HepG2 (cell line): ENCODE measurements around the gene SULT1B1. TPM values are rescaled to one million over a fixed set of nuclear protein-coding genes. Genes with fewer than 3 reads are reported as not detected.

Experiments
- ATAC-seq: fragments of 200-7000 bp; cut with Tn5 transposase; 3 replicates; pipeline ENCODE4 v1.9.1; 2020; ENCODE audit warnings: mild to moderate bottlenecking, moderate library complexity
- BruUV-seq: library from RNA; stranded (reverse); fragments of 400-500 nt; replicated peaks from 2 replicates; lab custom pipeline; 2021; lab: Mats Ljungman, UMichigan
- CTCF ChIA-PET: fragments of 300-600 bp; formaldehyde crosslinking; extraction: SDS; loops from one replicate; lab custom pipeline; 2021; ENCODE audit warnings: low total read pairs, inconsistent platforms, low intra/inter-chr PET ratio; lab: Yijun Ruan, JAX
- POLR2A ChIA-PET: fragments of 350-600 bp; sonication (Branson Sonifier 250); formaldehyde crosslinking; loops from one replicate; lab custom pipeline; 2020; ENCODE audit warnings: antibody characterized with exemption, inconsistent platforms; lab: Yijun Ruan, JAX
- DNase-seq: peaks from one replicate; pipeline ENCODE4 v3.0.0-alpha.2; 2015; ENCODE audit warnings: low spot score
- FAIRE-seq: peaks from 3 replicates; lab custom pipeline; 2011; peaks lifted over from hg19 to GRCh38; lab: Jason Lieb, UNC
- H2AFZ ChIP-seq: one replicate; pipeline ENCODE4 v1.6.1; 2011; ENCODE audit warnings: low read length, inconsistent platforms
- H3K27ac ChIP-seq: fragments of 300-600 bp; 3 replicates; pipeline ENCODE4 v1.8.0; 2011; ENCODE audit warnings: mixed run types, mild to moderate bottlenecking, mixed read lengths, low read length, inconsistent platforms; ENCODE audit not compliant: insufficient read depth; ENCODE audit errors: extremely low read length
- H3K27me3 ChIP-seq, 2 experiments: fragments of 200-600 bp in 1 of 2; 2 replicates in 1 of 2; 3 replicates in 1 of 2; pipeline versions ENCODE4 v1.6.0 to v1.8.0; 2011; ENCODE audit warnings: low read length in 2 of 2, mild to moderate bottlenecking in 2 of 2, moderate library complexity in 2 of 2, inconsistent platforms in 1 of 2; ENCODE audit not compliant: insufficient read depth in 2 of 2, control insufficient read depth in 1 of 2
- H3K36me3 ChIP-seq, 2 experiments: fragments of 200-600 bp in 1 of 2; replicated peaks in 1 of 2; 2 replicates in 1 of 2; 3 replicates in 1 of 2; pipeline versions ENCODE4 v1.5.1 to v1.8.0; 2011; ENCODE audit warnings: low read length in 2 of 2, inconsistent platforms in 1 of 2; ENCODE audit not compliant: insufficient read depth in 2 of 2, control insufficient read depth in 1 of 2
- H3K4me1 ChIP-seq: 2 replicates; pipeline ENCODE4 v1.5.1; 2012; ENCODE audit warnings: low read length, inconsistent platforms; ENCODE audit not compliant: insufficient read depth
- H3K4me2 ChIP-seq: 2 replicates; pipeline ENCODE4 v1.6.0; 2011; ENCODE audit warnings: low read depth, low read length, inconsistent platforms
- H3K4me3 ChIP-seq, 3 experiments: fragments of 200-600 bp in 1 of 3; sonication (generic), shearing (Covaris generic) in 1 of 3; replicated peaks in 1 of 3; 2 replicates each; pipeline ENCODE4 v1.5.1; 2011 to 2016; ENCODE audit warnings: low read length in 3 of 3, inconsistent platforms in 2 of 3, low read depth in 2 of 3, mild to moderate bottlenecking in 2 of 3, control low read depth in 1 of 3, mixed read lengths in 1 of 3; ENCODE audit not compliant: insufficient read depth in 1 of 3
- H3K79me2 ChIP-seq: one replicate; pipeline ENCODE4 v1.6.1; 2011; ENCODE audit warnings: low read length, inconsistent platforms; ENCODE audit not compliant: insufficient read depth
- H3K9ac ChIP-seq: 2 replicates; pipeline ENCODE4 v1.6.0; 2011; ENCODE audit warnings: mild to moderate bottlenecking, low read depth, low read length, inconsistent platforms; ENCODE audit not compliant: insufficient read depth
- H3K9me3 ChIP-seq: 2 replicates; pipeline ENCODE4 v1.5.1; 2012; ENCODE audit warnings: mild to moderate bottlenecking, low read length
- H4K20me1 ChIP-seq: 2 replicates; pipeline ENCODE4 v1.6.0; 2011; ENCODE audit warnings: inconsistent platforms, mild to moderate bottlenecking, low read length, moderate library complexity; ENCODE audit not compliant: insufficient read depth
- CAMTA2 ChIP-seq: sonication (generic); formaldehyde crosslinking; IDR thresholded peaks from 2 replicates; pipeline ENCODE4 v1.4.0; 2020; ENCODE audit warnings: mild to moderate bottlenecking, missing genetic modification reagents, borderline replicate concordance
- CCDC6 ChIP-seq: sonication (generic); formaldehyde crosslinking; IDR thresholded peaks from 2 replicates; pipeline ENCODE4 v1.8.1; 2022; ENCODE audit warnings: mild to moderate bottlenecking, missing genetic modification reagents, moderate library complexity
- ERF ChIP-seq: IDR thresholded peaks from 2 replicates; pipeline ENCODE4 v1.6.1; 2018; ENCODE audit warnings: missing biosample characterization, missing genetic modification reagents
- GATAD2A ChIP-seq: IDR thresholded peaks from 2 replicates; pipeline ENCODE4 v1.6.1; 2016
- HES4 ChIP-seq: sonication (generic); formaldehyde crosslinking; IDR thresholded peaks from 2 replicates; pipeline ENCODE4 v1.9.0; 2021; ENCODE audit warnings: mild to moderate bottlenecking, missing genetic modification reagents, borderline replicate concordance
- KAT2B ChIP-seq: fragments of 150-350 bp; IDR thresholded peaks from 2 replicates; pipeline ENCODE4 v1.6.1; 2014; ENCODE audit warnings: low read depth, low read length, borderline replicate concordance
- KLF6 ChIP-seq: IDR thresholded peaks from 2 replicates; pipeline ENCODE4 v1.8.0; 2016; ENCODE audit warnings: missing biosample characterization, missing genetic modification reagents
- PAF1 ChIP-seq: IDR thresholded peaks from 2 replicates; pipeline ENCODE4 v1.6.1; 2016; ENCODE audit warnings: missing genetic modification reagents, missing compliant biosample characterization
- PHF21A ChIP-seq: sonication (generic); formaldehyde crosslinking; IDR thresholded peaks from 2 replicates; pipeline ENCODE4 v1.5.0; 2020; ENCODE audit warnings: mild to moderate bottlenecking, missing genetic modification reagents
- SIX1 ChIP-seq: sonication (generic); formaldehyde crosslinking; IDR thresholded peaks from 2 replicates; pipeline ENCODE4 v1.4.0; 2020; ENCODE audit warnings: missing genetic modification reagents, borderline replicate concordance
- SMAD9 ChIP-seq: sonication (generic); formaldehyde crosslinking; IDR thresholded peaks from 2 replicates; pipeline ENCODE4 v1.5.1; 2020; ENCODE audit warnings: mild to moderate bottlenecking, missing genetic modification reagents
- ZNF160 ChIP-seq: sonication (generic); formaldehyde crosslinking; IDR thresholded peaks from 2 replicates; pipeline ENCODE4 v1.8.0; 2022; ENCODE audit warnings: mild to moderate bottlenecking, inconsistent platforms, missing genetic modification reagents
- ZNF326 ChIP-seq: sonication (generic); formaldehyde crosslinking; IDR thresholded peaks from 2 replicates; pipeline ENCODE4 v1.4.0; 2020; ENCODE audit warnings: missing genetic modification reagents, borderline replicate concordance
- in situ Hi-C: cut with HindIII; loops from 2 replicates; pipeline ENCODE4 v1.10.0; 2017; ENCODE audit warnings: low pct_unique_long_range_greater_than_20kb; ENCODE audit not compliant: extremely low pct_ligation_motif_present
- intact Hi-C: fragments of 100-400 bp; cut with micrococcal nuclease; formaldehyde crosslinking; loops from one replicate; pipeline ENCODE4 v1.10.0; 2022; ENCODE audit not compliant: unreplicated experiment
- polyA plus RNA-seq, 8 experiments: library from polyadenylated mRNA; depleted of rRNA in 3 of 8; stranded (reverse) in 7 of 8; unstranded in 1 of 8; fragments of >200 nt; fragmentation: Illumina TruSeq in 4 of 8; extraction: Trizol in 4 of 8; gene quantifications; 2 replicates each; pipeline versions ENCODE4 v1.2.1 to v1.2.3, GENCODE V29; 2011 to 2016; ENCODE audit warnings: low read depth in 4 of 8, missing spikeins in 1 of 8, mixed read lengths in 1 of 8; ENCODE audit not compliant: insufficient read depth in 1 of 8
- total RNA-seq, 5 experiments: library from RNA; depleted of rRNA; stranded (reverse); fragments of >200 nt; fragmentation: Illumina TruSeq; extraction: Trizol; gene quantifications; 2 replicates each; pipeline ENCODE4 v1.2.3, GENCODE V29; 2016; ENCODE audit warnings: low read depth in 1 of 5
- TF ChIP-seq, protein P1 (sequence below): sonication (generic); formaldehyde crosslinking; IDR thresholded peaks from 2 replicates; pipeline ENCODE4 v1.4.0; 2020; ENCODE audit warnings: missing genetic modification reagents, borderline replicate concordance
- TF ChIP-seq, protein P2 (sequence below): sonication (generic); formaldehyde crosslinking; IDR thresholded peaks from 2 replicates; pipeline ENCODE4 v1.4.0; 2020; ENCODE audit warnings: mild to moderate bottlenecking, missing genetic modification reagents
- TF ChIP-seq, protein P3 (sequence below): sonication (generic); formaldehyde crosslinking; conservative IDR thresholded peaks from 2 replicates; pipeline ENCODE4 v1.8.0; 2022; ENCODE audit warnings: mild to moderate bottlenecking, moderate library complexity, missing genetic modification reagents
- TF ChIP-seq, protein P4 (sequence below): sonication (generic); formaldehyde crosslinking; IDR thresholded peaks from 2 replicates; pipeline ENCODE4 v1.4.0; 2020; ENCODE audit warnings: missing genetic modification reagents

Gene SULT1B1
- total and polyA plus RNA-seq, 2 of the 13 experiments (the other 11 are each of a cell fraction or from before 2014, with no cell fraction given): 0.20 to 0.25 TPM

DNA sequence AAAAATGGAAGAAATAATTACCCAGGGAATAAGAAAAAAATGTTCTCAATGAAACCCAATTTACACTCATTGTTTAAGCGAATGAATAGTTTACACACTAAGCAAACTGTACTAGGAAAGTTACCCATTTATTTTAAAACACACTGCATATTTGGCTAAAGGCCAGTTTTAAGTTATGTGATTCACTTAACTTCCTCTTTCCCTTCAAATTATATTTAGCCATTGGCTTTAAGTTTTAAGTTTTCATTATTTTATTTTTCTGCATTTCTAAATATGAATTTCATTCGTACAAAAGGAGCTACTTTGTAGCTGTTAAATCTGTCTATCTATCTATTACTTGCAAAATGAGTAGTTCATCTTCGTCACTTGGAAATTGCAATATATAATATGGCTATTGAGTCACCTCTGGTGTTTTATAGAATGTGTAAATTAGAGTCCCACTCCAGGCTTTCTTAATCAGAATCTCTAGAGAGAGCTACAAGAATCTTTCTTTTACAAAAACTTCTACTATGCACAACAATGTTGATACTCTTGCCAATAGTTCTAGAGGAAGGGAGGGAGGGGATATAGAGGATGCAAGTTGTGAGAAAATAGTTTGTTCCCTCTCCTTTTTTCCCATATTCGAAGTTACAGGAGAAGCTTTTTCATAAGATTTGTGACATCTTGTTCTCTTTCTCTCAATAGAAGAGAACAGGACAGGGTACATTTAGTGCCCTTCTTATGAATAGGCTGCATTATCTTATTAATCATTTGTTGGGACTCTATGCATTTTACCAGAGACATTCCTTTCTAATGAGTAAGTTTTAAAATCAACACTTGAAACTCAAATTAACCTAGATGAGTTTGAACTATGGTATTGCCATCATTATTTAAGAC is 41.8 kb downstream of the SULT1B1 start (continued):
- no peak for TF ChIP-seq CCDC6 (CRISPR knock-in tag)
- TF ChIP-seq CAMTA2 (CRISPR knock-in tag): no peak
- no peak for TF ChIP-seq GATAD2A
- TF ChIP-seq ZNF160 (CRISPR knock-in tag): no peak

DNA sequence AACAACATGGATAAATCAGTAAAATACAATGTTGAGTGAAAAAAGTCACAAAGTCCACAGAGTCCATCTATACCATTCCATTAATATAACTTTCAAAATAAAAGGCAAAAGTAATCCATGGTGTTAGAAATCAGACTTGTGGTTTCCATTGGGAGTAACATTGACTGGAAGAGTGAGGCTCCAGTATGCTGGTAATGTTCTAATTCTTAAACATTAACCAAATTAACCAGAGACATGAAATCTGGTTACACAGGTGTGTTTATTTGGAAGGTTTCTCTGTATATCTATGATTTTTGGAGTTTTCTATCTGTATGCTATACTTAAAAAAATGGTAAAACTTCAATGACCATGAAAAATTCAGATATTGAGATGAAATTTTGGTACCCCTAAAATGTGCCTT is 42.6 kb downstream of the SULT1B1 start:
- no peak overlapping the region for H3K27ac ChIP-seq
- BruUV-seq: no TSS peak
- ChIA-PET CTCF (no interaction called here), POLR2A (no interaction called here)
- no peak overlapping the region for H2AFZ ChIP-seq
- DNase-seq (no peak), FAIRE-seq (no peak), ATAC-seq (no peak)
- in situ Hi-C loops (no loop called here), intact Hi-C loops (no loop called here)
- no peaks in the 10 kb centered on the region for H3K79me2 ChIP-seq
- H3K9ac ChIP-seq: no peak overlapping the region
- H3K4me3 ChIP-seq: no peak overlapping the region
- H3K4me2 ChIP-seq: no peak overlapping the region
- H3K9me3 ChIP-seq: no peaks in the 10 kb centered on the region
- H4K20me1 ChIP-seq: no peaks in the 10 kb centered on the region
- H3K4me1 ChIP-seq: peaks cover 10% of the 10 kb centered on the region
- H3K36me3 ChIP-seq: no peaks in the 10 kb centered on the region
- H3K27me3 ChIP-seq: no peaks in the 10 kb centered on the region
- TF ChIP-seq ERF (CRISPR knock-in tag): no peak
- TF ChIP-seq, protein P1, sequence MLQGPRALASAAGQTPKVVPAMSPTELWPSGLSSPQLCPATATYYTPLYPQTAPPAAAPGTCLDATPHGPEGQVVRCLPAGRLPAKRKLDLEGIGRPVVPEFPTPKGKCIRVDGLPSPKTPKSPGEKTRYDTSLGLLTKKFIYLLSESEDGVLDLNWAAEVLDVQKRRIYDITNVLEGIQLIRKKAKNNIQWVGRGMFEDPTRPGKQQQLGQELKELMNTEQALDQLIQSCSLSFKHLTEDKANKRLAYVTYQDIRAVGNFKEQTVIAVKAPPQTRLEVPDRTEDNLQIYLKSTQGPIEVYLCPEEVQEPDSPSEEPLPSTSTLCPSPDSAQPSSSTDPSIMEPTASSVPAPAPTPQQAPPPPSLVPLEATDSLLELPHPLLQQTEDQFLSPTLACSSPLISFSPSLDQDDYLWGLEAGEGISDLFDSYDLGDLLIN (CRISPR knock-in tag): no peak
- no peak for TF ChIP-seq KLF6 (CRISPR knock-in tag)
- TF ChIP-seq, protein P2, sequence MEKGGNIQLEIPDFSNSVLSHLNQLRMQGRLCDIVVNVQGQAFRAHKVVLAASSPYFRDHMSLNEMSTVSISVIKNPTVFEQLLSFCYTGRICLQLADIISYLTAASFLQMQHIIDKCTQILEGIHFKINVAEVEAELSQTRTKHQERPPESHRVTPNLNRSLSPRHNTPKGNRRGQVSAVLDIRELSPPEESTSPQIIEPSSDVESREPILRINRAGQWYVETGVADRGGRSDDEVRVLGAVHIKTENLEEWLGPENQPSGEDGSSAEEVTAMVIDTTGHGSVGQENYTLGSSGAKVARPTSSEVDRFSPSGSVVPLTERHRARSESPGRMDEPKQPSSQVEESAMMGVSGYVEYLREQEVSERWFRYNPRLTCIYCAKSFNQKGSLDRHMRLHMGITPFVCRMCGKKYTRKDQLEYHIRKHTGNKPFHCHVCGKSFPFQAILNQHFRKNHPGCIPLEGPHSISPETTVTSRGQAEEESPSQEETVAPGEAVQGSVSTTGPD (CRISPR knock-in tag): no peak
- no peak for TF ChIP-seq PHF21A (CRISPR knock-in tag)
- no peak for TF ChIP-seq HES4
- TF ChIP-seq, protein P3, sequence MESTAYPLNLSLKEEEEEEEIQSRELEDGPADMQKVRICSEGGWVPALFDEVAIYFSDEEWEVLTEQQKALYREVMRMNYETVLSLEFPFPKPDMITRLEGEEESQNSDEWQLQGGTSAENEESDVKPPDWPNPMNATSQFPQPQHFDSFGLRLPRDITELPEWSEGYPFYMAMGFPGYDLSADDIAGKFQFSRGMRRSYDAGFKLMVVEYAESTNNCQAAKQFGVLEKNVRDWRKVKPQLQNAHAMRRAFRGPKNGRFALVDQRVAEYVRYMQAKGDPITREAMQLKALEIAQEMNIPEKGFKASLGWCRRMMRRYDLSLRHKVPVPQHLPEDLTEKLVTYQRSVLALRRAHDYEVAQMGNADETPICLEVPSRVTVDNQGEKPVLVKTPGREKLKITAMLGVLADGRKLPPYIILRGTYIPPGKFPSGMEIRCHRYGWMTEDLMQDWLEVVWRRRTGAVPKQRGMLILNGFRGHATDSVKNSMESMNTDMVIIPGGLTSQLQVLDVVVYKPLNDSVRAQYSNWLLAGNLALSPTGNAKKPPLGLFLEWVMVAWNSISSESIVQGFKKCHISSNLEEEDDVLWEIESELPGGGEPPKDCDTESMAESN (CRISPR knock-in tag): no peak
- TF ChIP-seq SMAD9 (CRISPR knock-in tag): no peak
- TF ChIP-seq PAF1 (CRISPR knock-in tag): no peak
- no peak for TF ChIP-seq SIX1 (CRISPR knock-in tag)
- TF ChIP-seq, protein P4, sequence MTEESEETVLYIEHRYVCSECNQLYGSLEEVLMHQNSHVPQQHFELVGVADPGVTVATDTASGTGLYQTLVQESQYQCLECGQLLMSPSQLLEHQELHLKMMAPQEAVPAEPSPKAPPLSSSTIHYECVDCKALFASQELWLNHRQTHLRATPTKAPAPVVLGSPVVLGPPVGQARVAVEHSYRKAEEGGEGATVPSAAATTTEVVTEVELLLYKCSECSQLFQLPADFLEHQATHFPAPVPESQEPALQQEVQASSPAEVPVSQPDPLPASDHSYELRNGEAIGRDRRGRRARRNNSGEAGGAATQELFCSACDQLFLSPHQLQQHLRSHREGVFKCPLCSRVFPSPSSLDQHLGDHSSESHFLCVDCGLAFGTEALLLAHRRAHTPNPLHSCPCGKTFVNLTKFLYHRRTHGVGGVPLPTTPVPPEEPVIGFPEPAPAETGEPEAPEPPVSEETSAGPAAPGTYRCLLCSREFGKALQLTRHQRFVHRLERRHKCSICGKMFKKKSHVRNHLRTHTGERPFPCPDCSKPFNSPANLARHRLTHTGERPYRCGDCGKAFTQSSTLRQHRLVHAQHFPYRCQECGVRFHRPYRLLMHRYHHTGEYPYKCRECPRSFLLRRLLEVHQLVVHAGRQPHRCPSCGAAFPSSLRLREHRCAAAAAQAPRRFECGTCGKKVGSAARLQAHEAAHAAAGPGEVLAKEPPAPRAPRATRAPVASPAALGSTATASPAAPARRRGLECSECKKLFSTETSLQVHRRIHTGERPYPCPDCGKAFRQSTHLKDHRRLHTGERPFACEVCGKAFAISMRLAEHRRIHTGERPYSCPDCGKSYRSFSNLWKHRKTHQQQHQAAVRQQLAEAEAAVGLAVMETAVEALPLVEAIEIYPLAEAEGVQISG (CRISPR knock-in tag): no peak
- no peak for TF ChIP-seq ZNF326 (CRISPR knock-in tag)
- no peak for TF ChIP-seq KAT2B
